H1 (cell line): ENCODE measurements around the gene FOSL1. TPM values are rescaled to one million over a fixed set of nuclear protein-coding genes. Genes with fewer than 3 reads are reported as not detected.

Experiments used
- CTCF ChIA-PET: fragments of 300-600 bp; sonication (Branson Sonifier 250); formaldehyde crosslinking; loops from one replicate; lab custom pipeline; 2021; ENCODE audit not compliant: partially characterized antibody; lab: Charles Lee
- POLR2A ChIA-PET: fragments of 300-600 bp; sonication (Branson Sonifier 250); formaldehyde crosslinking; loops from one replicate; lab custom pipeline; 2021; ENCODE audit warnings: inconsistent platforms; ENCODE audit not compliant: partially characterized antibody; lab: Charles Lee
- DNase-seq, 2 experiments: peaks; one replicate each; pipeline versions ENCODE4 v3.0.0 to v3.0.0-alpha.2; 2010 to 2022; ENCODE audit warnings: low spot score in 2 of 2, low read depth in 1 of 2, mixed read lengths in 1 of 2
- FAIRE-seq: peaks from 2 replicates; lab custom pipeline; 2011; peaks lifted over from hg19 to GRCh38; lab: Jason Lieb, UNC
- H2AFZ ChIP-seq: 2 replicates; pipeline ENCODE4 v1.8.1; 2012; ENCODE audit warnings: low read length, inconsistent platforms
- H2AK5ac ChIP-seq: 2 replicates; pipeline ENCODE4 v1.6.1; 2013; ENCODE audit warnings: low read depth, low read length
- H2BK120ac ChIP-seq: replicated peaks from 2 replicates; pipeline ENCODE3; 2013; ENCODE audit warnings: low read depth, low read length, inconsistent platforms
- H2BK12ac ChIP-seq: 2 replicates; pipeline ENCODE4 v1.6.1; 2013; ENCODE audit warnings: low read depth, low read length
- H2BK15ac ChIP-seq: 2 replicates; pipeline ENCODE4 v1.6.1; 2013; ENCODE audit warnings: low read length
- H2BK20ac ChIP-seq: 2 replicates; pipeline ENCODE4 v1.6.1; 2013; ENCODE audit warnings: low read length
- H2BK5ac ChIP-seq: 2 replicates; pipeline ENCODE4 v1.6.1; 2013; ENCODE audit warnings: low read depth, low read length
- H3K14ac ChIP-seq: 2 replicates; pipeline ENCODE4 v1.6.1; 2013; ENCODE audit warnings: inconsistent platforms; ENCODE audit not compliant: insufficient read length
- H3K18ac ChIP-seq: 2 replicates; pipeline ENCODE4 v1.6.1; 2013; ENCODE audit warnings: low read length; ENCODE audit errors: extremely low read depth
- H3K23ac ChIP-seq: 2 replicates; pipeline ENCODE4 v1.6.1; 2013; ENCODE audit warnings: inconsistent platforms; ENCODE audit not compliant: insufficient read length
- H3K23me2 ChIP-seq: 2 replicates; pipeline ENCODE4 v1.6.1; 2013; ENCODE audit warnings: low read depth, low read length
- H3K27ac ChIP-seq: 2 replicates; pipeline ENCODE4 v1.6.1; 2011; ENCODE audit warnings: low read depth, low read length, inconsistent platforms
- H3K27me3 ChIP-seq, 4 experiments: replicated peaks in 1 of 4; 1 replicate in 1 of 4; 2 replicates in 3 of 4; pipeline versions ENCODE4 v1.6.1 to v1.8.1; 2011 to 2013; ENCODE audit warnings: low read length in 3 of 4, mild to moderate bottlenecking in 3 of 4, inconsistent platforms in 2 of 4, mixed read lengths in 2 of 4, moderate library complexity in 1 of 4; ENCODE audit not compliant: control insufficient read depth in 3 of 4, insufficient read depth in 3 of 4; ENCODE audit errors: extremely low read depth in 1 of 4
- H3K36me3 ChIP-seq, 4 experiments: 2 replicates each; pipeline versions ENCODE4 v1.6.1 to v1.8.1; 2011 to 2013; ENCODE audit warnings: mild to moderate bottlenecking in 4 of 4, low read length in 3 of 4, moderate library complexity in 2 of 4, control low read depth in 1 of 4, inconsistent platforms in 1 of 4; ENCODE audit not compliant: insufficient read depth in 4 of 4, control insufficient read depth in 2 of 4
- H3K4ac ChIP-seq: replicated peaks from 2 replicates; pipeline ENCODE3; 2013; ENCODE audit warnings: low read length, low read depth, mixed read lengths, inconsistent platforms; ENCODE audit not compliant: insufficient read length
- H3K4me1 ChIP-seq, 4 experiments: replicated peaks in 1 of 4; 1 replicate in 1 of 4; 2 replicates in 3 of 4; pipeline versions ENCODE4 v1.6.1 to v1.8.1; 2011 to 2013; ENCODE audit warnings: low read length in 3 of 4, inconsistent platforms in 2 of 4, mixed read lengths in 1 of 4; ENCODE audit not compliant: insufficient read depth in 4 of 4, control insufficient read depth in 3 of 4
- H3K4me2 ChIP-seq, 2 experiments: 2 replicates each; pipeline versions ENCODE4 v1.6.1 to v1.8.1; 2011 to 2013; ENCODE audit warnings: low read depth in 2 of 2, low read length in 2 of 2, control low read depth in 1 of 2, inconsistent platforms in 1 of 2, mild to moderate bottlenecking in 1 of 2; ENCODE audit not compliant: insufficient read depth in 1 of 2
- H3K4me3 ChIP-seq, 4 experiments: fragments of 200-600, 300-600 bp in 1 of 4; sonication (generic), shearing (Covaris generic), sonication (Bioruptor Twin) in 1 of 4; 2 replicates each; pipeline versions ENCODE4 v1.5.1 to v1.8.1; 2011 to 2016; ENCODE audit warnings: low read length in 4 of 4, low read depth in 3 of 4, control low read depth in 2 of 4, inconsistent platforms in 2 of 4, mild to moderate bottlenecking in 2 of 4, mixed read lengths in 1 of 4, moderate library complexity in 1 of 4; ENCODE audit not compliant: insufficient read depth in 2 of 4; ENCODE audit errors: extremely low read depth in 1 of 4
- H3K56ac ChIP-seq: replicated peaks from 2 replicates; pipeline ENCODE3; 2013; ENCODE audit warnings: low read depth, mild to moderate bottlenecking, mixed read lengths, low read length, inconsistent platforms; ENCODE audit not compliant: insufficient read length
- H3K79me1 ChIP-seq: 2 replicates; pipeline ENCODE4 v1.6.1; 2013; ENCODE audit warnings: low read depth, low read length, control low read depth
- H3K79me2 ChIP-seq, 2 experiments: 2 replicates each; pipeline versions ENCODE4 v1.6.1 to v1.8.1; 2012 to 2013; ENCODE audit warnings: low read length in 2 of 2, mild to moderate bottlenecking in 2 of 2, inconsistent platforms in 1 of 2; ENCODE audit not compliant: insufficient read depth in 2 of 2, control insufficient read depth in 1 of 2
- H3K9ac ChIP-seq, 4 experiments: replicated peaks in 1 of 4; 1 replicate in 1 of 4; 2 replicates in 3 of 4; pipeline versions ENCODE4 v1.6.1 to v1.8.1; 2011 to 2013; ENCODE audit warnings: low read depth in 3 of 4, low read length in 3 of 4, control low read depth in 2 of 4, mild to moderate bottlenecking in 2 of 4, moderate library complexity in 2 of 4, inconsistent platforms in 1 of 4; ENCODE audit errors: extremely low read depth in 1 of 4
- H3K9me3 ChIP-seq, 2 experiments: 2 replicates each; pipeline versions ENCODE4 v1.6.1 to v1.8.1; 2012 to 2013; ENCODE audit warnings: mild to moderate bottlenecking in 2 of 2, moderate library complexity in 2 of 2, control low read depth in 1 of 2, inconsistent platforms in 1 of 2, low read depth in 1 of 2, low read length in 1 of 2, mixed read lengths in 1 of 2; ENCODE audit not compliant: insufficient read depth in 2 of 2
- H4K20me1 ChIP-seq, 2 experiments: replicated peaks in 1 of 2; 2 replicates each; pipeline versions ENCODE3 to v1.8.1; 2011 to 2013; ENCODE audit warnings: inconsistent platforms in 2 of 2, low read length in 2 of 2, mild to moderate bottlenecking in 1 of 2; ENCODE audit not compliant: insufficient read depth in 2 of 2, control insufficient read depth in 1 of 2
- H4K5ac ChIP-seq: 2 replicates; pipeline ENCODE4 v1.6.1; 2013; ENCODE audit warnings: low read length, low read depth, mixed read lengths, inconsistent platforms; ENCODE audit not compliant: insufficient read length
- H4K8ac ChIP-seq: 2 replicates; pipeline ENCODE4 v1.8.0; 2013; ENCODE audit warnings: mild to moderate bottlenecking, moderate library complexity, low read length, inconsistent platforms; ENCODE audit not compliant: insufficient read depth; ENCODE audit errors: extremely low read depth
- H4K91ac ChIP-seq: replicated peaks from 2 replicates; pipeline ENCODE3; 2013; ENCODE audit warnings: low read length, mixed read lengths, inconsistent platforms; ENCODE audit not compliant: insufficient read length
- CHD2 ChIP-seq: IDR thresholded peaks from 2 replicates; pipeline ENCODE4 v1.6.1; 2012; ENCODE audit warnings: low read length, improper control_type of control experiment
- CTCF ChIP-seq, 3 experiments: IDR thresholded peaks; 1 replicate in 2 of 3; 2 replicates in 1 of 3; pipeline versions ENCODE4 v1.5.1 to v1.6.1; 2011; ENCODE audit warnings: low read length in 3 of 3, mild to moderate bottlenecking in 3 of 3, inconsistent platforms in 2 of 3, low read depth in 1 of 3, moderate library complexity in 1 of 3; ENCODE audit not compliant: insufficient read depth in 1 of 3; ENCODE audit errors: control extremely low read depth in 1 of 3
- EZH2 ChIP-seq: fragments of 200-600 bp; sonication (generic); IDR thresholded peaks from 2 replicates; pipeline ENCODE4 v1.7.1; 2012; ENCODE audit warnings: low read depth, mild to moderate bottlenecking, moderate library complexity, low read length, inconsistent platforms; ENCODE audit not compliant: severe bottlenecking
- GTF2F1 ChIP-seq: IDR thresholded peaks from 2 replicates; pipeline ENCODE4 v1.6.1; 2012; ENCODE audit warnings: low read depth, low read length, improper control_type of control experiment, borderline replicate concordance
- POLR2AphosphoS5 ChIP-seq: IDR thresholded peaks from 2 replicates; pipeline ENCODE4 v1.6.1; 2011; ENCODE audit warnings: low read depth, low read length
- RNF2 ChIP-seq: fragments of 200-900, 300-1000 bp; sonication (generic); IDR thresholded peaks from 2 replicates; pipeline ENCODE4 v1.7.1; 2016; ENCODE audit warnings: borderline replicate concordance, low read depth, mild to moderate bottlenecking, antibody characterized with exemption, low read length; ENCODE audit not compliant: poor library complexity, severe bottlenecking; ENCODE audit errors: missing control alignments
- SP1 ChIP-seq: IDR thresholded peaks from 2 replicates; pipeline ENCODE4 v1.6.1; 2011; ENCODE audit warnings: low read depth, low read length
- WGBS, 2 experiments: shearing (Covaris generic) in 1 of 2; methylation state at CpG; one replicate each; pipeline versions ENCODE4 v1.1.6 to v1.1.7; 2013 to 2015; ENCODE audit warnings: low lambda C conversion rate in 2 of 2, mixed read lengths in 2 of 2, inconsistent platforms in 1 of 2, low coverage in 1 of 2, missing lambda C conversion rate in 1 of 2; ENCODE audit not compliant: insufficient replicate concordance in 2 of 2, insufficient coverage in 1 of 2, insufficient read length in 1 of 2; ENCODE audit errors: extremely low coverage in 1 of 2, missing lambda C conversion rate in 1 of 2; 5-methylcytosine and 5-hydroxymethylcytosine counted together
- polyA plus RNA-seq, 7 experiments: library from polyadenylated mRNA; depleted of rRNA in 3 of 7; stranded (reverse) in 5 of 7; unstranded in 2 of 7; fragments of >200 nt in 5 of 7; fragments of 200-250 nt in 2 of 7; gene quantifications; 1 replicate in 5 of 7; 2 replicates in 1 of 7; 4 replicates in 1 of 7; pipeline versions ENCODE4 v1.2.1 to v1.2.3, GENCODE V29; 2011 to 2013; ENCODE audit warnings: missing spikeins in 2 of 7, mixed read lengths in 2 of 7
- total RNA-seq: library from RNA; stranded (reverse); fragmentation: NEBNext Ultra II Directional; extraction: Animal tissue kit (Norgen Biotek cat#: 25700); gene quantifications from 2 replicates; pipeline ENCODE4 v1.2.1, GENCODE V29; 2021

Gene FOSL1
- total and polyA plus RNA-seq, 2 of the 8 experiments (the other 6 are each of a cell fraction or from before 2014, with no cell fraction given), result 6.3 to 7.2 TPM

GRCh38 chr11:65860278-65861164 lies 39.7 kb downstream of the FOSL1 start, which contains the start of gene MUS81:
Gene MUS81, plus strand, starts transcription at chr11:65860433. Its CDS starts 321 bp downstream, at chr11:65860754.
- H3K23me2 ChIP-seq, result peaks cover 19% of the 10 kb centered on the region
- TF ChIP-seq SP1 (peak; percentile 83; the same call in 1 of the 2 replicates), POLR2AphosphoS5 (no peak; the same call in 1 of the 2 replicates), CTCF (IDR thresholded peaks at IDR 0.05; ENCODE audit: control extremely low read depth in 1 of 3, insufficient read depth in 1 of 3, low read depth in 1 of 3, low read length in 3 of 3) (peak in 2 of 3 experiments; percentile 85 to 88; a peak in 3 of 4 replicates), EZH2 (no peak), CHD2 (0 out of 2 replicates have a peak, but pooled peaks have one; percentile 5), GTF2F1 (no peak), RNF2 (no peak)

More at GRCh38 chr11:65860278-65861164, 39.7 kb downstream of the FOSL1 start, which contains the start of gene MUS81:
- Histone ChIP-seq H3K79me1 (peaks cover 11% of the 10 kb centered on the region), H4K5ac (peak within 1 kb of the TSS; percentile 64), H3K79me2 (peaks cover 12 to 26% of the 10 kb centered on the region in 2 experiments), H3K9me3 (no peaks in the 10 kb centered on the region), H3K4me3 (peak within 1 kb of the TSS; percentile 75 to 95 (median 86)), H4K8ac (peak within 1 kb of the TSS; percentile 97), H2BK120ac (peak within 1 kb of the TSS; percentile 65), H3K27me3 (no peaks in the 10 kb centered on the region), H3K23ac (no peak within 1 kb of the TSS), H4K20me1 (peaks cover 13 to 15% of the 10 kb centered on the region in 2 experiments), H2BK20ac (peak within 1 kb of the TSS; percentile 83; the same call in 1 of the 2 replicates), H3K14ac (peak within 1 kb of the TSS; percentile 51), H3K56ac (peak within 1 kb of the TSS; percentile 62), H3K36me3 (peaks cover 9 to 23% (median 22%) of the 10 kb centered on the region in 4 experiments), H3K4me2 (peak within 1 kb of the TSS; percentile 95 to 97), H2BK12ac (peak within 1 kb of the TSS; percentile 99), H3K27ac (peak within 1 kb of the TSS; percentile 96), H3K9ac (peak within 1 kb of the TSS; percentile 78 to 97 (median 94)), H2BK5ac (peak within 1 kb of the TSS; percentile 98), H4K91ac (peak within 1 kb of the TSS; percentile 96), H3K18ac (peak within 1 kb of the TSS; percentile 99), H3K4me1 (peaks cover 0 to 15% (median 6%) of the 10 kb centered on the region in 4 experiments; a peak in 5 of 7 replicates), H2AK5ac (peak within 1 kb of the TSS; percentile 84), H3K4ac (peak within 1 kb of the TSS; percentile 91), H2BK15ac (peak within 1 kb of the TSS; percentile 98; the same call in 1 of the 2 replicates), H2AFZ (0 out of 2 replicates have a peak within 1 kb of the TSS, but pooled peaks have one; percentile 3)
- 2% methylated on average over 64 of the region's 78 CpGs; no CpG with 5 or more reads in 1 of the 2 experiments for WGBS, 2 experiments
- FAIRE-seq (no peak), DNase-seq (peak; percentile 91 to 99)
- POLR2A ChIA-PET, result interaction anchor here (0.5 to 39.7 kb wide), 42 partner anchors 5 to 314 kb away, joined by 3 to 1071 read pairs (median 4); partner anchors contain the start of genes AP5B1, BANF1, C11orf68 and CCDC85B
- CTCF ChIA-PET, result interaction anchor here (0.6 to 9.9 kb wide), 39 partner anchors 9 to 245 kb away, joined by 3 to 191 read pairs (median 4); partner anchors contain the start of genes BANF1, CCDC85B, CTSW and FIBP
